DND-41 (cell line): Measurements from ENCODE around the gene ATXN2.

Source experiments
- ATAC-seq: fragments of 200-7000 bp; cut with Tn5 transposase; 3 replicates; pipeline ENCODE4 v1.9.1; 2021; ENCODE audit warnings: low read depth; ENCODE audit not compliant: insufficient read depth
- DNase-seq: peaks from one replicate; pipeline ENCODE4 v3.0.0-alpha.2; 2020
- H2AFZ ChIP-seq: 2 replicates; pipeline ENCODE4 v1.6.0; 2012; ENCODE audit warnings: low read depth, low read length
- H3K27ac ChIP-seq: 2 replicates; pipeline ENCODE4 v1.5.1; 2012; ENCODE audit warnings: low read length, inconsistent platforms
- H3K27me3 ChIP-seq: fragments of 200-600 bp; sonication (generic); 2 replicates; pipeline ENCODE4 v1.6.0; 2012; ENCODE audit warnings: low read length, mild to moderate bottlenecking, inconsistent platforms; ENCODE audit not compliant: insufficient read depth, poor library complexity
- H3K36me3 ChIP-seq: 2 replicates; pipeline ENCODE4 v1.5.1; 2012; ENCODE audit warnings: low read length, inconsistent platforms; ENCODE audit not compliant: insufficient read depth
- H3K4me1 ChIP-seq: 2 replicates; pipeline ENCODE4 v1.5.1; 2012; ENCODE audit warnings: mild to moderate bottlenecking, low read length; ENCODE audit not compliant: insufficient read depth
- H3K4me2 ChIP-seq: 2 replicates; pipeline ENCODE4 v1.6.0; 2012; ENCODE audit warnings: mild to moderate bottlenecking, moderate library complexity, low read length, inconsistent platforms; ENCODE audit not compliant: insufficient read depth
- H3K4me3 ChIP-seq, 2 experiments: fragments of 200-600 bp in 1 of 2; shearing (Covaris generic) in 1 of 2; 2 replicates each; pipeline ENCODE4 v1.5.1; 2012 to 2016; ENCODE audit warnings: inconsistent platforms in 2 of 2, low read length in 2 of 2, mild to moderate bottlenecking in 2 of 2, low read depth in 1 of 2, moderate library complexity in 1 of 2
- H3K79me2 ChIP-seq: 2 replicates; pipeline ENCODE4 v1.6.0; 2012; ENCODE audit warnings: low read length, inconsistent platforms; ENCODE audit not compliant: insufficient read depth
- H3K9ac ChIP-seq: 2 replicates; pipeline ENCODE4 v1.6.0; 2012; ENCODE audit warnings: low read depth, mild to moderate bottlenecking, inconsistent platforms, low read length, moderate library complexity
- H3K9me3 ChIP-seq: 2 replicates; pipeline ENCODE4 v1.5.1; 2012; ENCODE audit warnings: low read length, moderate library complexity, mild to moderate bottlenecking, inconsistent platforms; ENCODE audit not compliant: insufficient read depth, severe bottlenecking
- H4K20me1 ChIP-seq: 2 replicates; pipeline ENCODE4 v1.6.0; 2012; ENCODE audit warnings: low read length; ENCODE audit not compliant: insufficient read depth
- EZH2 ChIP-seq: IDR thresholded peaks from 3 replicates; pipeline ENCODE4 v1.6.1; 2012; ENCODE audit warnings: borderline replicate concordance, low read depth, mild to moderate bottlenecking, moderate library complexity, low read length, inconsistent platforms; ENCODE audit not compliant: severe bottlenecking
- TF ChIP-seq, protein P1 (sequence below): IDR thresholded peaks from 2 replicates; pipeline ENCODE4 v1.5.1; 2012; ENCODE audit warnings: borderline replicate concordance, low read length, moderate library complexity, mild to moderate bottlenecking; ENCODE audit not compliant: poor library complexity, severe bottlenecking; ENCODE audit errors: extremely low read depth

The ATXN2 gene

DNA sequence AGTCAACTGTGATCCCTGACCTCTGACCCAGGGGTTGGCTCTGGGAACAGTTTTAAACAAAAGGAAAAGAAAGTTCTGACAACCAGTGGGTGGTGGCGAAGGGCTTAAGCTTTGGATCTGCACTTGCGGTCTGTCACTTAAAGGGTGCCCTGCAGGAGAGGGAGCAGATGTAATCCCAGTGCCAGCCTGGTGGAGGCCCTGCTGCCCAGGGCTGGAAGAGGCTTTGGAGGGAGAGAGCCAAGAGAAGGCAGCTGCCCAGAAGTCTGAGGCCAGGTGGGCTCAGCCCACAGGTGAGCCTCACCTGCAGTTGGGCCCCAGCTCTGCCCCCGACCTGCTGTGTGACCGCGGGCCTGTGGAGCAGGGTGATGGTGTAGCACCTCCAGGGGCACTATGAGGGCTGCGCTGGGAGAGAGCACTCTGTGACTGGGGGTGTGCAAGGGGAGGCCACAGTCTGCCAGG, 174.3 kb downstream of the ATXN2 start:
- no peak overlapping the region for H2AFZ ChIP-seq

DNA sequence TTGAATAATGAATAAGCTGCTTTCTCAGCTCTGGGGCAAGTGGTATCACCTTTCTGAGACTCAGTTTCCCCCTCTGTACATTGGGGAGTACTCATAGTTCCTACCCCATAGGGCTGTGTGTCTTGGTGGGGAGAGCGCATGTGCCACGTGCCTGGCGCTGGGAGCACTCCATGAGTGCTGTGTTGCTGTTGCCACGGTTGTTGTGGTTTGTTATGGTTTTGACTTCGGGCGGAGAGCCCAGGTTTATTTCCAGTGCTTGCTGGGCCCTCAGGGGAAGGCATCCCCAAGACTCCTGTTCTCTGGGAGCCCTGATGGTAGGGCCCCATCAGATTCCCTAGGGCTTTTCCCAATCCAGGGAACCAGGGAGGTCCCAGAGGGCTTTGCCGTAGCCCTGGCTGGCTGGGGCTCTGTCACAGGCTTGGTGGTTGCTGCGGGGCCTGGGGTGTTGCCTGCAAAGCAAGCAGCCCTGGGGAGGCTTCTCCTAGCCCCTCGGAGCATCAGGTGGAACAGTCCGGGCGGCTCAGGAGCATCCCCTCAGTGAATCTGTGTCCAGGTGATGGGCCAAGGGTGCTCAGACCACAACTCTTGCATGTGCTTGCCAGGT, 174.8 kb downstream of the ATXN2 start:
- peaks cover 25% of the 10 kb centered on the region for H4K20me1 ChIP-seq

More for the DNA sequence above, 174.3 kb downstream of the ATXN2 start:
- DNase-seq (no peak), ATAC-seq (no peak)
- H3K79me2 ChIP-seq: peaks cover 39% of the 10 kb centered on the region
- H3K9me3 ChIP-seq: no peaks in the 10 kb centered on the region
- no peak overlapping the region for H3K4me2 ChIP-seq
- no peaks in the 10 kb centered on the region for H3K4me1 ChIP-seq
- H3K27me3 ChIP-seq: no peaks in the 10 kb centered on the region
- no peak overlapping the region for H3K27ac ChIP-seq
- H3K4me3 ChIP-seq: no peak overlapping the region
- TF ChIP-seq EZH2: no peak
- TF ChIP-seq, protein P1, sequence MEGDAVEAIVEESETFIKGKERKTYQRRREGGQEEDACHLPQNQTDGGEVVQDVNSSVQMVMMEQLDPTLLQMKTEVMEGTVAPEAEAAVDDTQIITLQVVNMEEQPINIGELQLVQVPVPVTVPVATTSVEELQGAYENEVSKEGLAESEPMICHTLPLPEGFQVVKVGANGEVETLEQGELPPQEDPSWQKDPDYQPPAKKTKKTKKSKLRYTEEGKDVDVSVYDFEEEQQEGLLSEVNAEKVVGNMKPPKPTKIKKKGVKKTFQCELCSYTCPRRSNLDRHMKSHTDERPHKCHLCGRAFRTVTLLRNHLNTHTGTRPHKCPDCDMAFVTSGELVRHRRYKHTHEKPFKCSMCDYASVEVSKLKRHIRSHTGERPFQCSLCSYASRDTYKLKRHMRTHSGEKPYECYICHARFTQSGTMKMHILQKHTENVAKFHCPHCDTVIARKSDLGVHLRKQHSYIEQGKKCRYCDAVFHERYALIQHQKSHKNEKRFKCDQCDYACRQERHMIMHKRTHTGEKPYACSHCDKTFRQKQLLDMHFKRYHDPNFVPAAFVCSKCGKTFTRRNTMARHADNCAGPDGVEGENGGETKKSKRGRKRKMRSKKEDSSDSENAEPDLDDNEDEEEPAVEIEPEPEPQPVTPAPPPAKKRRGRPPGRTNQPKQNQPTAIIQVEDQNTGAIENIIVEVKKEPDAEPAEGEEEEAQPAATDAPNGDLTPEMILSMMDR: no peak
- H3K9ac ChIP-seq: no peak overlapping the region
- peaks cover 39% of the 10 kb centered on the region for H3K36me3 ChIP-seq
- peaks cover 27% of the 10 kb centered on the region for H4K20me1 ChIP-seq

DNA sequence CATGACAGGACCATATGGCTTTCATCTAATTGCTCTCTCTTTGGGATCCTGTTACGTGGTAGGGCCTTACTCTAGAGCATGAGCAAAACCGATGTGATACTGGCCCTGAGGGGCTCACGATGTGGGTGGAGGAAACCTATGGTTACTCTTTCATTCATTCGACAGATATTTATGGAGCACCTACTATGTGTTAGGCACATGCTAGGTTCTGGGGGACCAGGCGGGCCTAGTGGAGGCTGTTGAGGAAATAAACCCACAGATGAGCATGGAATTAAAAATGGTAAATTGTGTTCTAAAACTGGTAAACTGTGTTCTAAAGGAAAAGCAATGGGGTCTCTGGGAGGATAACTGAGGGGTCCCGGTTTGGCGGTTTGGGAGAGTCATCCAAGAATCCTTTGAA, 178.6 kb downstream of the ATXN2 start:
- Histone ChIP-seq H4K20me1 (peaks cover 16% of the 10 kb centered on the region; the same call in 1 of the 2 replicates), H3K9me3 (no peaks in the 10 kb centered on the region), H3K36me3 (peaks cover 49% of the 10 kb centered on the region), H3K27ac (no peak overlapping the region), H3K4me3 (no peak overlapping the region), H3K27me3 (no peaks in the 10 kb centered on the region), H3K4me1 (no peaks in the 10 kb centered on the region), H2AFZ (no peak overlapping the region), H3K4me2 (no peak overlapping the region), H3K79me2 (peaks cover 45% of the 10 kb centered on the region), H3K9ac (no peak overlapping the region)
- TF ChIP-seq, protein P1: no peak
- TF ChIP-seq EZH2: no peak
- ATAC-seq (no peak), DNase-seq (no peak)

More for the DNA sequence above, 174.8 kb downstream of the ATXN2 start:
- Histone ChIP-seq H3K4me1 (no peaks in the 10 kb centered on the region), H3K4me3 (no peak overlapping the region), H3K79me2 (peaks cover 43% of the 10 kb centered on the region), H3K4me2 (no peak overlapping the region), H3K27ac (no peak overlapping the region), H3K36me3 (peaks cover 45% of the 10 kb centered on the region), H3K9ac (no peak overlapping the region), H3K9me3 (no peaks in the 10 kb centered on the region), H3K27me3 (no peaks in the 10 kb centered on the region), H2AFZ (no peak overlapping the region)
- DNase-seq (no peak), ATAC-seq (no peak)
- no peak for TF ChIP-seq EZH2
- TF ChIP-seq, protein P1: no peak
